Activated naive CD4-positive, alpha-beta T cell treated with anti-CD3 and anti-CD28 coated beads for 36 hours (primary cell): ENCODE measurements around the gene B3GAT3. TPM values are rescaled to one million over a fixed set of nuclear protein-coding genes. Genes with fewer than 3 reads are reported as not detected.
A peak's percentile ranks its signal among the peaks of the same experiment; 100 is the strongest.

Experiments used
- CTCF ChIA-PET: fragments of 350-600 bp; sonication (Branson Sonifier 250); formaldehyde crosslinking; loops from one replicate; lab custom pipeline; 2021; ENCODE audit warnings: antibody characterized with exemption; lab: Charles Lee
- DNase-seq: peaks from one replicate; pipeline ENCODE4 v3.0.0-alpha.2; 2020
- H3K27ac Mint-ChIP-seq: one replicate; pipeline ENCODE4 v1.8.0; 2021; ENCODE audit warnings: mild to moderate bottlenecking, mixed read lengths
- H3K27me3 Mint-ChIP-seq: one replicate; pipeline ENCODE4 v1.8.0; 2021; ENCODE audit warnings: low read depth, mixed read lengths
- H3K36me3 Mint-ChIP-seq: one replicate; pipeline ENCODE4 v1.8.0; 2021; ENCODE audit warnings: low read depth, mixed read lengths
- H3K4me1 Mint-ChIP-seq: one replicate; pipeline ENCODE4 v1.8.0; 2021; ENCODE audit warnings: low read depth, mixed read lengths
- H3K4me3 Mint-ChIP-seq: one replicate; pipeline ENCODE4 v1.8.0; 2021; ENCODE audit warnings: mild to moderate bottlenecking, moderate library complexity, mixed read lengths
- H3K9me3 Mint-ChIP-seq: one replicate; pipeline ENCODE4 v1.8.0; 2021; ENCODE audit warnings: mixed read lengths
- intact Hi-C: fragments of 100-400 bp; cut with micrococcal nuclease; formaldehyde crosslinking; loops from one replicate; pipeline ENCODE4 v1.15.1; 2023
- total RNA-seq, 2 experiments: library from RNA; stranded (reverse); gene quantifications; one replicate each; pipeline ENCODE4 v1.2.3, GENCODE V29; 2021

Gene B3GAT3
- total RNA-seq, 2 experiments from 2014 or later, result 43.1 to 45.7 TPM

- peak; percentile 99 for DNase-seq
- H3K4me1 Mint-ChIP-seq, result peaks cover 45% of the 10 kb centered on the region
- CTCF ChIA-PET, result interaction anchor here (0.5 to 2.1 kb wide), 4 partner anchors 10 to 78 kb away, joined by 3 to 15 read pairs (median 8); partner anchors contain the start of gene TUT1
- no peaks in the 10 kb centered on the region for H3K27me3 Mint-ChIP-seq
- no peaks in the 10 kb centered on the region for H3K9me3 Mint-ChIP-seq
- H3K36me3 Mint-ChIP-seq, result peaks cover 69% of the 10 kb centered on the region
- peak within 1 kb of the TSS; percentile 99 for H3K27ac Mint-ChIP-seq
- peak within 1 kb of the TSS; percentile 91 for H3K4me3 Mint-ChIP-seq
- intact Hi-C loops, result loop anchor here (1.0 to 2.0 kb wide), 2 partner anchors 10 to 279 kb away; partner anchors contain the start of gene SLC3A2
Measured at GRCh38 chr11:62601372-62602140, 20.2 kb downstream of the B3GAT3 start, which contains the start of gene MTA2. Gene MTA2, minus strand, starts transcription at chr11:62601865. Its CDS starts 415 bp downstream, at chr11:62601450.

GRCh38 chr11:62601122-62601371 lies 20.7 kb downstream of the B3GAT3 start:
- peak overlapping the region; percentile 91 for H3K4me3 Mint-ChIP-seq
- peak overlapping the region; percentile 99 for H3K27ac Mint-ChIP-seq
- peak; percentile 54 for DNase-seq
- H3K27me3 Mint-ChIP-seq, result no peaks in the 10 kb centered on the region
- no peaks in the 10 kb centered on the region for H3K9me3 Mint-ChIP-seq
- H3K4me1 Mint-ChIP-seq, result peaks cover 42% of the 10 kb centered on the region
- H3K36me3 Mint-ChIP-seq, result peaks cover 68% of the 10 kb centered on the region
- CTCF ChIA-PET, result interaction anchor here (1.0 to 2.1 kb wide), 3 partner anchors 9 to 67 kb away, joined by 4 to 15 read pairs (median 13); partner anchors contain the start of gene TUT1
- intact Hi-C loops, result loop anchor here (1.0 to 2.0 kb wide), 2 partner anchors 10 to 280 kb away; partner anchors contain the start of gene SLC3A2

- H3K27ac Mint-ChIP-seq, result peak overlapping the region; percentile 99
- H3K27me3 Mint-ChIP-seq, result no peaks in the 10 kb centered on the region
- H3K4me3 Mint-ChIP-seq, result peak overlapping the region; percentile 91
- H3K9me3 Mint-ChIP-seq, result no peaks in the 10 kb centered on the region
- H3K36me3 Mint-ChIP-seq, result peaks cover 68% of the 10 kb centered on the region
- intact Hi-C loops, result loop anchor here (1.0 to 2.0 kb wide), 2 partner anchors 11 to 280 kb away; partner anchors contain the start of gene SLC3A2
- CTCF ChIA-PET, result interaction anchor here (1.4 to 2.1 kb wide), 3 partner anchors 8 to 39 kb away, joined by 4 to 15 read pairs (median 13); partner anchors contain the start of gene TUT1
- peaks cover 42% of the 10 kb centered on the region for H3K4me1 Mint-ChIP-seq
- DNase-seq, result peak; percentile 58
Measured at GRCh38 chr11:62600367-62601121, 21.2 kb downstream of the B3GAT3 start.

DNA sequence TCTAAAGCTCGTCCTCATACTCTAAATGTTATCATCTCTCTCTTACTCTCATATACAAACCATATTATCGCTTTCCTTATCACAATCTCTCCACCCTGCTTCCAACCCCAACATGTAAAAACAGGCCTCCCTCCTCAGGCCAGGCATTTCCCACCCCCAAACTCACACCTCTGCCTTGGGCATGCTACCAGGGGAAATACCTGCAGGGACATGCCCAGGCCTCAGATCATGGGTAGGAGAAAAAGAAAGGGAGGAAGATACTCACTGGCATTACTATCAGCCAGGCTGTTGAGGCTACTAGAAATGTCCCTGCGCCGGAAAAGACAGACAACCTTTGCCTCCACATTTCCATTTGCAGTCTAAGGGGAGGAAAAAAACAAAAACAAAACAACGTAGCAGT lies 21.9 kb downstream of the B3GAT3 start:
- H3K27ac Mint-ChIP-seq, result peak overlapping the region; percentile 99
- intact Hi-C loops, result loop anchor here (1.0 to 2.0 kb wide), 10 partner anchors 9 to 281 kb away; partner anchors contain the start of genes C11orf98, CSKMT, GANAB and HNRNPUL2
- peak overlapping the region; percentile 91 for H3K4me3 Mint-ChIP-seq
- H3K36me3 Mint-ChIP-seq, result peaks cover 69% of the 10 kb centered on the region
- no peaks in the 10 kb centered on the region for H3K9me3 Mint-ChIP-seq
- DNase-seq, result peak; percentile 76
- H3K4me1 Mint-ChIP-seq, result peaks cover 40% of the 10 kb centered on the region
- H3K27me3 Mint-ChIP-seq, result no peaks in the 10 kb centered on the region
- CTCF ChIA-PET, result interaction anchor here (1.1 to 2.1 kb wide), 3 partner anchors 12 to 39 kb away, joined by 3 to 15 read pairs (median 4); partner anchors contain the start of gene ROM1

GRCh38 chr11:62599069-62599696 lies 22.6 kb downstream of the B3GAT3 start:
- peaks cover 46% of the 10 kb centered on the region for H3K4me1 Mint-ChIP-seq
- peak overlapping the region; percentile 91 for H3K4me3 Mint-ChIP-seq
- peak overlapping the region; percentile 99 for H3K27ac Mint-ChIP-seq
- DNase-seq, result peak; percentile 97
- peaks cover 66% of the 10 kb centered on the region for H3K36me3 Mint-ChIP-seq
- no peaks in the 10 kb centered on the region for H3K27me3 Mint-ChIP-seq
- CTCF ChIA-PET, result interaction anchor here (0.5 to 1.4 kb wide), 4 partner anchors 13 to 38 kb away, joined by 3 to 4 read pairs (median 3); partner anchors contain the start of gene ROM1
- H3K9me3 Mint-ChIP-seq, result no peaks in the 10 kb centered on the region
- intact Hi-C loops, result loop anchor here (1.0 to 2.0 kb wide), 9 partner anchors 8 to 255 kb away; partner anchors contain the start of genes C11orf98, CSKMT, GANAB and HNRNPUL2

DNA sequence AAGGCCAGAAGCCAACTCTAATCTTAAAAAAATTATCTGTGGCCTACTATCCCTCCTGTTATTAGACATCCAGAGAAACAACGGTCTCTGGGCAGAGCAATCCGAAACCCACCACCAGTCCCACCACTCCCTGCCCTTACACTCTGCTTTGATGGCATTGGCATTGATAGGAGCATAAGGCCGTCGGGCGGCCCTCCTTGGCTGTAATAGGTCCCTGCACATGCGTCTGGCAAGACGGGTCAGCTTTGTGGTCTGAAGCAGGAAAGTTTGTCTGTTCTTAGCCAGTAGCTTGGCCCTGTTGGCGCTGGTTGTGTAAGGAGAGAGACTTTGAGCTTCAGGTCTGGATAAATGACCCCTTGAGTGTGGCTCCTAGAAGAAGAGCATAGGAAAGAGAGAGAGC lies 26.7 kb downstream of the B3GAT3 start:
- CTCF ChIA-PET, result interaction anchor here (1.3 to 4.6 kb wide), 3 partner anchors 15 to 170 kb away, joined by 4 to 28 read pairs (median 5); partner anchors contain the start of gene EML3
- Mint-ChIP-seq H3K4me1 (peaks cover 66% of the 10 kb centered on the region), H3K27me3 (no peaks in the 10 kb centered on the region), H3K9me3 (no peaks in the 10 kb centered on the region), H3K36me3 (peaks cover 60% of the 10 kb centered on the region), H3K4me3 (no peak overlapping the region), H3K27ac (peak overlapping the region; percentile 7)
- intact Hi-C loops, result no loop called here
- DNase-seq, result no peak

DNA sequence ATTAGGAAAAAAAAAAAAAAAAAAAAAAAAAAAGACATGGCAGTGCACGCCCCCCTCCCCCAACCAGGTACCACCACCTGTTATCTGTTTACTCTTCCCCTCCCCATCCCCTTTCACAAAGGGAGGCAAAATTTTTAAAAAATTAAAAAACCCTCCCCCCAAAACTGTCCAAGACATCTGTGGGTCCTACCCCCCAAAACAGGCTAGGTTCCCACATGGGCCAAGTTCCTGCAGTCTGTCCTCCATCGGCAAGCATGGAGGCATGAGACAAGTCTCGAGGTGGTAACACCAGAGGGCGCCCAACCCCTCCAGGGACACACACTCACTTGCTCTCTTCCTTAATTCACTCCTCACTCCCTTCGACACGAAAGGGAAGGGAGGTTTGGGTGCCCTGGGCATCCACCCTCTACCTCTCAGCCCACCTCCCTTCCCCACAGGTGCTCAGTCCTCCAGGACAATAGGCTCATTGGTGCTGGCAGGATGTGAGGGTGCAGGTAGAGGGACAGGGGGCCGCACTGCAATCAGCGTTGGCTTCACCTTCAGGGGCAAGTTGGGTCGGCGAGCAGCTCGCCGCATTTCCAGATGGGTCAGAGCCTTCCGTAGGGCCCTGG lies 28.2 kb downstream of the B3GAT3 start:
- H3K27me3 Mint-ChIP-seq, result no peaks in the 10 kb centered on the region
- no peaks in the 10 kb centered on the region for H3K9me3 Mint-ChIP-seq
- H3K36me3 Mint-ChIP-seq, result peaks cover 44% of the 10 kb centered on the region
- CTCF ChIA-PET, result interaction anchor here (0.6 to 4.6 kb wide), 15 partner anchors 8 to 169 kb away, joined by 3 to 28 read pairs (median 4); partner anchors contain the start of genes C11orf98, CSKMT, EML3 and MTA2
- H3K27ac Mint-ChIP-seq, result peak overlapping the region; percentile 82
- H3K4me3 Mint-ChIP-seq, result peak overlapping the region; percentile 54
- H3K4me1 Mint-ChIP-seq, result peaks cover 63% of the 10 kb centered on the region
- DNase-seq, result peak; percentile 92
- intact Hi-C loops, result loop anchor here (1.0 kb wide), 2 partner anchors 101 to 269 kb away; no protein-coding TSS in a partner anchor

DNA sequence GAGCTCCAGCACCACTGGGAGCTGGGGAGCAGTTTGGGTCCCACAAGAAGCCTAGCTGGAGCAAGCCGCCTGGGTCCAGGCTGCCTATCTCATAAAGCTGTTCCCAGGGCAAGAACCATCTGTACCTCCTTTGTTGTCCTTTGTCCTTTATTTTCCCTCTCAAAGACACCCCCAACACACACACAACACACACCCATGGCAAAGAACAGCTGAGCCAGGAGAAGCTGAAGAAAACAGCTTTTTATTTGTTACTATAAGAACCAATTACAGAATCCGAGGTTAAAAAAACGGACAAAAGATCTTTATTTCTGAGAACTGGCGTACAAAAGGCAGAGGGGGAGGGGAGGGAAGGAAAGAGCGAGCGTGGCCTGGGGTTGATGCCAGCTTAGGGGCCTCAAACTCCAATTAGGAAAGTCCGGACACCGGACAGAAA lies 28.8 kb downstream of the B3GAT3 start:
- H3K4me1 Mint-ChIP-seq, result peaks cover 61% of the 10 kb centered on the region
- H3K36me3 Mint-ChIP-seq, result peaks cover 42% of the 10 kb centered on the region
- H3K4me3 Mint-ChIP-seq, result no peak overlapping the region
- DNase-seq, result no peak
- intact Hi-C loops, result loop anchor here (1.0 kb wide), 2 partner anchors 101 to 269 kb away; no protein-coding TSS in a partner anchor
- no peaks in the 10 kb centered on the region for H3K27me3 Mint-ChIP-seq
- peak overlapping the region; percentile 94 for H3K27ac Mint-ChIP-seq
- CTCF ChIA-PET, result interaction anchor here (0.6 to 4.6 kb wide), 13 partner anchors 8 to 168 kb away, joined by 3 to 28 read pairs (median 8); partner anchors contain the start of genes C11orf98, CSKMT, EML3 and MTA2
- H3K9me3 Mint-ChIP-seq, result no peaks in the 10 kb centered on the region

DNA sequence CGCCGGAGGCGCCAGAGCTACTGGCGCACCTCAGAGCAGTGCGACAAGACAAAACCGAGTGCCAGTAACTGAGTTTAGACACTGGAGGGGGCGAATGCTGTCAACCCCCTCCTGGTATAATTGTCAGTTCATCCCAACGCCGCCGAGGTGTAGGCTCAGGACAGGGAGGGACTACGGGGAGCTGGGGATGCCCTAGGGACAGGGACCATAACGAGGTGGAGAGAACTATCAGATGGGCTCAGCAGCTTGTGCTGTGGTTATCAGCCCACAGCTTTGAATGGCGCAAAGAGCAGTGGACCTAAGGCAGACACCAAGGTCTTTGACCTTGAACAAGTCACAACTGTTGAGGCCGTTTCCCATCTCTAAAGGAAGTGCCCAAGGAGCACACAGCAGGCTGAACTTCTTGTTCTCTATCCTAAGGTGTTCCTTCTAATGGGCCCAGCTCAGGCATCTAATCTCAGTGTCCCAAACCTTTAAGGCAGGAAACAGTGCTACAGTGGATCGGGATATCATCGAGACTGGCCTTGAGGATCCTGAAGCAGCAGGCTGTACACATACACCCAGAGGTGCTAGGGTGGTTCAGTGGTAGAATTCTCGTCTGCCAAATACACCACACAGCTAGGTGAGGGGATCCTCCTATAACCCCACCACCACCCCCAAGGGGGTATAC lies 29.5 kb downstream of the B3GAT3 start:
- DNase-seq, result no peak
- Mint-ChIP-seq H3K27ac (peak overlapping the region; percentile 94), H3K9me3 (no peaks in the 10 kb centered on the region), H3K4me1 (peaks cover 57% of the 10 kb centered on the region), H3K4me3 (peak overlapping the region; percentile 94), H3K27me3 (no peaks in the 10 kb centered on the region), H3K36me3 (peaks cover 37% of the 10 kb centered on the region)
- intact Hi-C loops, result no loop called here
- CTCF ChIA-PET, result interaction anchor here (0.7 to 4.6 kb wide), 20 partner anchors 9 to 212 kb away, joined by 3 to 28 read pairs (median 5); partner anchors contain the start of genes C11orf98, CSKMT, EEF1G and EML3

DNA sequence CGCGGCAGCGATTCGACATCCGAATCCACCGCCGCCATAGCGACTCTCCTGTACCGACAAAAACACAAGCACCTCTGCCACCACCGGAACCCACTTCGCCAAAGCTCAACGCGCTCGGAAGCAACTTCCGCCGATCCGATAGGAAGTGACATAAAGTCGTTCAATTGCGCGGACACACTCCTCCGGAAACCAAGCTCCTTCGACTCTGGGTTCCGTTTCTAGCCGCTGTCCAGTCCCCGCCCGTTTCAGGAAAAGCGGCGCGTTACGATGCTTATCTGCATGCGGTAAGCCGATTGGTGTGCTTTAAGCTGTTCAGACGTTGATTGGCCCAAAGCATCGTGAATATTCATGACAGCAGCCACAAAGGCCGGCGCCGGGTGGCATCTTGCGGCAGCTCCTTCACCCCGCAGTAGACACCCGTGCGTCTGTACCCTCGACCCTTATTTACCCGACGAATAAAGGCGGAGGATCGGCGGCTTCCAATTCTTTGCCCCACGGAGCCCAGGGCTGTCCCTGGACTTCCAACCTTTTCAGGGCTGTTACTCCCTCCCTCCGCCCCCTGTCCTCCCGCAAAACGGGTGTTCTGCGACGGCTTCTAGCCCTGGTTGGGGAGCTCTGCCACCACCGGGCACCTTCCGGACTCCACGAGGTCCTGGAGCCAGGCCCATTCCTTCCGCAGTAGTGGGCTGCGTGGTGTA lies 30.2 kb downstream of the B3GAT3 start, which contains the start of gene TUT1:
Gene TUT1 (minus strand): TSS at position 76 of the 698 bp plus-strand sequence. CDS start 38 bp downstream, at position 38.
- H3K36me3 Mint-ChIP-seq, result peaks cover 37% of the 10 kb centered on the region
- H3K4me1 Mint-ChIP-seq, result peaks cover 55% of the 10 kb centered on the region
- H3K27me3 Mint-ChIP-seq, result no peaks in the 10 kb centered on the region
- peak; percentile 98 for DNase-seq
- H3K27ac Mint-ChIP-seq, result peak within 1 kb of the TSS; percentile 94
- intact Hi-C loops, result loop anchor here (1.0 to 2.0 kb wide), 12 partner anchors 8 to 179 kb away; partner anchors contain the start of genes C11orf98, CSKMT, GANAB and HNRNPUL2
- no peaks in the 10 kb centered on the region for H3K9me3 Mint-ChIP-seq
- CTCF ChIA-PET, result interaction anchor here (0.6 to 4.6 kb wide), 22 partner anchors 10 to 211 kb away, joined by 3 to 28 read pairs (median 4); partner anchors contain the start of genes C11orf98, CSKMT, EEF1G and EML3
- peak within 1 kb of the TSS; percentile 94 for H3K4me3 Mint-ChIP-seq
